DOHH2 (cell line): ENCODE measurements around the gene THG1L.

Experiments
- EZH2phosphoT487 ChIP-seq: fragments of 200-600 bp; sonication (generic); IDR thresholded peaks from 2 replicates; pipeline ENCODE4 v1.6.1; 2017; ENCODE audit warnings: borderline replicate concordance, mild to moderate bottlenecking, antibody characterized with exemption, low read length, moderate library complexity, mixed read lengths
- TF ChIP-seq, protein P1 (sequence below): fragments of 200-600 bp; sonication (generic); IDR thresholded peaks from one replicate; pipeline ENCODE4 v1.5.1; 2014; ENCODE audit warnings: antibody characterized with exemption, mild to moderate bottlenecking, low read depth, low read length; ENCODE audit not compliant: poor library complexity, severe bottlenecking

DNA sequence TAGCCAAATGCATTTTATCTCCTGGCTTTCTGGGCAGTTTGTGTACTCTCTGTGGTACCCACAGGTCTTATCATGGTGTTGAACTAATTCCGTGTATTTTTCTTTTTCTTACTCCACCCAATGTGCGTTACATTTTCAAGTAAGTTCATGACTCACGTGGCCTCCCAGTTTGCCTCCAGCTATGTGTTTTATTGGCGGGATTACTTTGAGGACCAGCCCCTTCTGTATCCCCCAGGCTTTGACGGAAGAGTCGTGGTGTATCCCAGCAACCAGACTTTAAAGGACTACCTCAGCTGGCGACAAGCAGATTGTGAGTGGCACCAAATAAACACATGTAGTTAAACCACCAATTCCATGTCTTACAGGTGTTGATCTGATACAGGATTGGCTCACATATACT, 3.2 kb downstream of the THG1L start:
- TF ChIP-seq, protein P1, sequence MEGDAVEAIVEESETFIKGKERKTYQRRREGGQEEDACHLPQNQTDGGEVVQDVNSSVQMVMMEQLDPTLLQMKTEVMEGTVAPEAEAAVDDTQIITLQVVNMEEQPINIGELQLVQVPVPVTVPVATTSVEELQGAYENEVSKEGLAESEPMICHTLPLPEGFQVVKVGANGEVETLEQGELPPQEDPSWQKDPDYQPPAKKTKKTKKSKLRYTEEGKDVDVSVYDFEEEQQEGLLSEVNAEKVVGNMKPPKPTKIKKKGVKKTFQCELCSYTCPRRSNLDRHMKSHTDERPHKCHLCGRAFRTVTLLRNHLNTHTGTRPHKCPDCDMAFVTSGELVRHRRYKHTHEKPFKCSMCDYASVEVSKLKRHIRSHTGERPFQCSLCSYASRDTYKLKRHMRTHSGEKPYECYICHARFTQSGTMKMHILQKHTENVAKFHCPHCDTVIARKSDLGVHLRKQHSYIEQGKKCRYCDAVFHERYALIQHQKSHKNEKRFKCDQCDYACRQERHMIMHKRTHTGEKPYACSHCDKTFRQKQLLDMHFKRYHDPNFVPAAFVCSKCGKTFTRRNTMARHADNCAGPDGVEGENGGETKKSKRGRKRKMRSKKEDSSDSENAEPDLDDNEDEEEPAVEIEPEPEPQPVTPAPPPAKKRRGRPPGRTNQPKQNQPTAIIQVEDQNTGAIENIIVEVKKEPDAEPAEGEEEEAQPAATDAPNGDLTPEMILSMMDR: no peak
- TF ChIP-seq EZH2phosphoT487: no peak
